DOHH2 (cell line): ENCODE measurements around the gene PTPN9.
"Not testable (repeated sequence)": the region's sequence is repeated elsewhere in the genome, so short reads cannot be mapped to it uniquely, and the experiment has no call there.

ENCODE experiments used
- H3F3A ChIP-seq: fragments of 200-600 bp; sonication (generic), shearing (Covaris generic); 2 replicates; pipeline ENCODE4 v1.6.0; 2016; ENCODE audit warnings: antibody characterized with exemption, mild to moderate bottlenecking; ENCODE audit not compliant: control insufficient read depth, insufficient read depth
- H3K27ac ChIP-seq: fragments of 200-600 bp; sonication (generic); 2 replicates; pipeline ENCODE4 v1.5.1; 2014; ENCODE audit warnings: low read depth, mild to moderate bottlenecking, low read length, moderate library complexity
- H3K27me3 ChIP-seq: fragments of 200-600 bp; sonication (generic); 2 replicates; pipeline ENCODE4 v1.6.1; 2014; ENCODE audit warnings: mild to moderate bottlenecking, low read length, mixed read lengths; ENCODE audit not compliant: control insufficient read depth
- H3K36me3 ChIP-seq: fragments of 200-600 bp; sonication (generic); 2 replicates; pipeline ENCODE4 v1.6.1; 2014; ENCODE audit warnings: mild to moderate bottlenecking, low read length, moderate library complexity, mixed read lengths; ENCODE audit not compliant: control insufficient read depth
- H3K4me1 ChIP-seq: fragments of 200-600 bp; sonication (generic); 2 replicates; pipeline ENCODE4 v1.6.1; 2014; ENCODE audit warnings: mild to moderate bottlenecking, low read length, mixed read lengths; ENCODE audit not compliant: control insufficient read depth
- H3K4me2 ChIP-seq: fragments of 200-600 bp; sonication (generic); 2 replicates; pipeline ENCODE4 v1.6.0; 2014; ENCODE audit warnings: mild to moderate bottlenecking, low read length, moderate library complexity
- H3K4me3 ChIP-seq: fragments of 200-600 bp; sonication (generic); 2 replicates; pipeline ENCODE4 v1.5.1; 2014; ENCODE audit warnings: mild to moderate bottlenecking, low read length, mixed read lengths
- H3K79me2 ChIP-seq: fragments of 200-600 bp; sonication (generic); 2 replicates; pipeline ENCODE4 v1.6.1; 2014; ENCODE audit warnings: mild to moderate bottlenecking, low read length, mixed read lengths; ENCODE audit not compliant: control insufficient read depth
- H3K9me2 ChIP-seq: fragments of 200-600 bp; sonication (generic); replicated peaks from 2 replicates; pipeline ENCODE4 v1.6.1; 2014; ENCODE audit warnings: mild to moderate bottlenecking, low read length, mixed read lengths; ENCODE audit not compliant: control insufficient read depth
- H3K9me3 ChIP-seq: fragments of 200-600 bp; sonication (generic); 2 replicates; pipeline ENCODE4 v1.6.1; 2014; ENCODE audit warnings: antibody characterized with exemption, low read length, mixed read lengths; ENCODE audit not compliant: control insufficient read depth, insufficient read depth
- H4K20me1 ChIP-seq: fragments of 200-600 bp; sonication (generic); 2 replicates; pipeline ENCODE4 v1.6.0; 2014; ENCODE audit warnings: low read depth, mild to moderate bottlenecking, antibody characterized with exemption, low read length, moderate library complexity; ENCODE audit not compliant: control insufficient read depth, insufficient read depth
- CTCF ChIP-seq: fragments of 200-600 bp; sonication (generic); IDR thresholded peaks from one replicate; pipeline ENCODE4 v1.5.1; 2014; ENCODE audit warnings: antibody characterized with exemption, mild to moderate bottlenecking, low read depth, low read length; ENCODE audit not compliant: poor library complexity, severe bottlenecking
- EZH2phosphoT487 ChIP-seq: fragments of 200-600 bp; sonication (generic); IDR thresholded peaks from 2 replicates; pipeline ENCODE4 v1.6.1; 2017; ENCODE audit warnings: borderline replicate concordance, mild to moderate bottlenecking, antibody characterized with exemption, low read length, moderate library complexity, mixed read lengths

PTPN9 gene

GRCh38 chr15:75479670-75480069, 99.4 kb downstream of the PTPN9 start:
- Histone ChIP-seq H3K9me2 (no peaks in the 10 kb centered on the region), H3K27me3 (no peaks in the 10 kb centered on the region), H3K79me2 (no peaks in the 10 kb centered on the region), H3K4me3 (no peak overlapping the region), H3K9me3 (no peaks in the 10 kb centered on the region), H3K27ac (no peak overlapping the region), H3K4me1 (no peaks in the 10 kb centered on the region), H3K4me2 (no peak overlapping the region), H3F3A (no peaks in the 10 kb centered on the region), H3K36me3 (peaks cover 42% of the 10 kb centered on the region), H4K20me1 (no peaks in the 10 kb centered on the region)
- TF ChIP-seq CTCF: no peak
- no peak for TF ChIP-seq EZH2phosphoT487

GRCh38 chr15:75477094-75477493, 102.0 kb downstream of the PTPN9 start:
- not testable (repeated sequence) for H3K79me2 ChIP-seq, H3K4me3 ChIP-seq

GRCh38 chr15:75468913-75469598, 110.1 kb downstream of the PTPN9 start:
- TF ChIP-seq EZH2phosphoT487: no peak
- no peak for TF ChIP-seq CTCF
- Histone ChIP-seq H3K4me2 (no peak overlapping the region), H3K4me3 (no peak overlapping the region), H3K9me2 (no peaks in the 10 kb centered on the region), H3K36me3 (peaks cover 61% of the 10 kb centered on the region), H3F3A (no peaks in the 10 kb centered on the region), H3K79me2 (no peaks in the 10 kb centered on the region), H3K4me1 (0 out of 2 replicates have a peak, but pooled peaks cover 6% of the 10 kb centered on the region), H3K27me3 (no peaks in the 10 kb centered on the region), H3K9me3 (no peaks in the 10 kb centered on the region), H4K20me1 (0 out of 2 replicates have a peak, but pooled peaks cover 3% of the 10 kb centered on the region), H3K27ac (no peak overlapping the region)

More at GRCh38 chr15:75477094-75477493, 102.0 kb downstream of the PTPN9 start:
- not testable (repeated sequence) for H4K20me1 ChIP-seq, H3K9me3 ChIP-seq, H3F3A ChIP-seq, H3K4me1 ChIP-seq, H3K27me3 ChIP-seq, H3K9me2 ChIP-seq, H3K4me2 ChIP-seq, H3K27ac ChIP-seq
- H3K36me3 ChIP-seq: peaks cover 36% of the 10 kb centered on the region

- Histone ChIP-seq H3K9me2 (no peaks in the 10 kb centered on the region), H3K9me3 (no peaks in the 10 kb centered on the region), H3K4me1 (peaks cover 11% of the 10 kb centered on the region), H3K79me2 (no peaks in the 10 kb centered on the region), H3K4me3 (no peak overlapping the region), H3K36me3 (peaks cover under 1% of the 10 kb centered on the region; the same call in 1 of the 2 replicates), H4K20me1 (no peaks in the 10 kb centered on the region), H3K4me2 (no peak overlapping the region), H3K27ac (no peak overlapping the region), H3K27me3 (no peaks in the 10 kb centered on the region), H3F3A (peaks cover 9% of the 10 kb centered on the region)
- TF ChIP-seq CTCF: no peak
- TF ChIP-seq EZH2phosphoT487: no peak
Measured at GRCh38 chr15:75460646-75461045, 118.5 kb downstream of the PTPN9 start.
